H1 (cell line): ENCODE data around the gene ZNF674. TPM values are rescaled to one million over a fixed set of nuclear protein-coding genes. Genes with fewer than 3 reads are reported as not detected.

Experiments used
- CTCF ChIA-PET: fragments of 300-600 bp; sonication (Branson Sonifier 250); formaldehyde crosslinking; loops from one replicate; lab custom pipeline; 2021; ENCODE audit not compliant: partially characterized antibody; lab: Charles Lee
- POLR2A ChIA-PET: fragments of 300-600 bp; sonication (Branson Sonifier 250); formaldehyde crosslinking; loops from one replicate; lab custom pipeline; 2021; ENCODE audit warnings: inconsistent platforms; ENCODE audit not compliant: partially characterized antibody; lab: Charles Lee
- DNase-seq, 2 experiments: peaks; one replicate each; pipeline versions ENCODE4 v3.0.0 to v3.0.0-alpha.2; 2010 to 2022; ENCODE audit warnings: low spot score in 2 of 2, low read depth in 1 of 2, mixed read lengths in 1 of 2
- FAIRE-seq: peaks from 2 replicates; lab custom pipeline; 2011; peaks lifted over from hg19 to GRCh38; lab: Jason Lieb, UNC
- H2AFZ ChIP-seq: 2 replicates; pipeline ENCODE4 v1.8.1; 2012; ENCODE audit warnings: low read length, inconsistent platforms
- H2AK5ac ChIP-seq: 2 replicates; pipeline ENCODE4 v1.6.1; 2013; ENCODE audit warnings: low read depth, low read length
- H2BK120ac ChIP-seq: replicated peaks from 2 replicates; pipeline ENCODE3; 2013; ENCODE audit warnings: low read depth, low read length, inconsistent platforms
- H2BK12ac ChIP-seq: 2 replicates; pipeline ENCODE4 v1.6.1; 2013; ENCODE audit warnings: low read depth, low read length
- H2BK15ac ChIP-seq: 2 replicates; pipeline ENCODE4 v1.6.1; 2013; ENCODE audit warnings: low read length
- H2BK20ac ChIP-seq: 2 replicates; pipeline ENCODE4 v1.6.1; 2013; ENCODE audit warnings: low read length
- H2BK5ac ChIP-seq: 2 replicates; pipeline ENCODE4 v1.6.1; 2013; ENCODE audit warnings: low read depth, low read length
- H3K14ac ChIP-seq: 2 replicates; pipeline ENCODE4 v1.6.1; 2013; ENCODE audit warnings: inconsistent platforms; ENCODE audit not compliant: insufficient read length
- H3K18ac ChIP-seq: 2 replicates; pipeline ENCODE4 v1.6.1; 2013; ENCODE audit warnings: low read length; ENCODE audit errors: extremely low read depth
- H3K23ac ChIP-seq: 2 replicates; pipeline ENCODE4 v1.6.1; 2013; ENCODE audit warnings: inconsistent platforms; ENCODE audit not compliant: insufficient read length
- H3K23me2 ChIP-seq: 2 replicates; pipeline ENCODE4 v1.6.1; 2013; ENCODE audit warnings: low read depth, low read length
- H3K27ac ChIP-seq: 2 replicates; pipeline ENCODE4 v1.6.1; 2011; ENCODE audit warnings: low read depth, low read length, inconsistent platforms
- H3K27me3 ChIP-seq, 4 experiments: replicated peaks in 1 of 4; 1 replicate in 1 of 4; 2 replicates in 3 of 4; pipeline versions ENCODE4 v1.6.1 to v1.8.1; 2011 to 2013; ENCODE audit warnings: low read length in 3 of 4, mild to moderate bottlenecking in 3 of 4, inconsistent platforms in 2 of 4, mixed read lengths in 2 of 4, moderate library complexity in 1 of 4; ENCODE audit not compliant: control insufficient read depth in 3 of 4, insufficient read depth in 3 of 4; ENCODE audit errors: extremely low read depth in 1 of 4
- H3K36me3 ChIP-seq, 4 experiments: 2 replicates each; pipeline versions ENCODE4 v1.6.1 to v1.8.1; 2011 to 2013; ENCODE audit warnings: mild to moderate bottlenecking in 4 of 4, low read length in 3 of 4, moderate library complexity in 2 of 4, control low read depth in 1 of 4, inconsistent platforms in 1 of 4; ENCODE audit not compliant: insufficient read depth in 4 of 4, control insufficient read depth in 2 of 4
- H3K4ac ChIP-seq: replicated peaks from 2 replicates; pipeline ENCODE3; 2013; ENCODE audit warnings: low read length, low read depth, mixed read lengths, inconsistent platforms; ENCODE audit not compliant: insufficient read length
- H3K4me1 ChIP-seq, 4 experiments: replicated peaks in 1 of 4; 1 replicate in 1 of 4; 2 replicates in 3 of 4; pipeline versions ENCODE4 v1.6.1 to v1.8.1; 2011 to 2013; ENCODE audit warnings: low read length in 3 of 4, inconsistent platforms in 2 of 4, mixed read lengths in 1 of 4; ENCODE audit not compliant: insufficient read depth in 4 of 4, control insufficient read depth in 3 of 4
- H3K4me2 ChIP-seq, 2 experiments: 2 replicates each; pipeline versions ENCODE4 v1.6.1 to v1.8.1; 2011 to 2013; ENCODE audit warnings: low read depth in 2 of 2, low read length in 2 of 2, control low read depth in 1 of 2, inconsistent platforms in 1 of 2, mild to moderate bottlenecking in 1 of 2; ENCODE audit not compliant: insufficient read depth in 1 of 2
- H3K4me3 ChIP-seq, 4 experiments: fragments of 200-600, 300-600 bp in 1 of 4; sonication (generic), shearing (Covaris generic), sonication (Bioruptor Twin) in 1 of 4; 2 replicates each; pipeline versions ENCODE4 v1.5.1 to v1.8.1; 2011 to 2016; ENCODE audit warnings: low read length in 4 of 4, low read depth in 3 of 4, control low read depth in 2 of 4, inconsistent platforms in 2 of 4, mild to moderate bottlenecking in 2 of 4, mixed read lengths in 1 of 4, moderate library complexity in 1 of 4; ENCODE audit not compliant: insufficient read depth in 2 of 4; ENCODE audit errors: extremely low read depth in 1 of 4
- H3K56ac ChIP-seq: replicated peaks from 2 replicates; pipeline ENCODE3; 2013; ENCODE audit warnings: low read depth, mild to moderate bottlenecking, mixed read lengths, low read length, inconsistent platforms; ENCODE audit not compliant: insufficient read length
- H3K79me1 ChIP-seq: 2 replicates; pipeline ENCODE4 v1.6.1; 2013; ENCODE audit warnings: low read depth, low read length, control low read depth
- H3K79me2 ChIP-seq, 2 experiments: 2 replicates each; pipeline versions ENCODE4 v1.6.1 to v1.8.1; 2012 to 2013; ENCODE audit warnings: low read length in 2 of 2, mild to moderate bottlenecking in 2 of 2, inconsistent platforms in 1 of 2; ENCODE audit not compliant: insufficient read depth in 2 of 2, control insufficient read depth in 1 of 2
- H3K9ac ChIP-seq, 4 experiments: replicated peaks in 1 of 4; 1 replicate in 1 of 4; 2 replicates in 3 of 4; pipeline versions ENCODE4 v1.6.1 to v1.8.1; 2011 to 2013; ENCODE audit warnings: low read depth in 3 of 4, low read length in 3 of 4, control low read depth in 2 of 4, mild to moderate bottlenecking in 2 of 4, moderate library complexity in 2 of 4, inconsistent platforms in 1 of 4; ENCODE audit errors: extremely low read depth in 1 of 4
- H3K9me3 ChIP-seq, 2 experiments: 2 replicates each; pipeline versions ENCODE4 v1.6.1 to v1.8.1; 2012 to 2013; ENCODE audit warnings: mild to moderate bottlenecking in 2 of 2, moderate library complexity in 2 of 2, control low read depth in 1 of 2, inconsistent platforms in 1 of 2, low read depth in 1 of 2, low read length in 1 of 2, mixed read lengths in 1 of 2; ENCODE audit not compliant: insufficient read depth in 2 of 2
- H4K20me1 ChIP-seq, 2 experiments: replicated peaks in 1 of 2; 2 replicates each; pipeline versions ENCODE3 to v1.8.1; 2011 to 2013; ENCODE audit warnings: inconsistent platforms in 2 of 2, low read length in 2 of 2, mild to moderate bottlenecking in 1 of 2; ENCODE audit not compliant: insufficient read depth in 2 of 2, control insufficient read depth in 1 of 2
- H4K5ac ChIP-seq: 2 replicates; pipeline ENCODE4 v1.6.1; 2013; ENCODE audit warnings: low read length, low read depth, mixed read lengths, inconsistent platforms; ENCODE audit not compliant: insufficient read length
- H4K8ac ChIP-seq: 2 replicates; pipeline ENCODE4 v1.8.0; 2013; ENCODE audit warnings: mild to moderate bottlenecking, moderate library complexity, low read length, inconsistent platforms; ENCODE audit not compliant: insufficient read depth; ENCODE audit errors: extremely low read depth
- H4K91ac ChIP-seq: replicated peaks from 2 replicates; pipeline ENCODE3; 2013; ENCODE audit warnings: low read length, mixed read lengths, inconsistent platforms; ENCODE audit not compliant: insufficient read length
- ATF2 ChIP-seq: IDR thresholded peaks from 2 replicates; pipeline ENCODE4 v1.6.1; 2012; ENCODE audit warnings: low read length, inconsistent platforms
- BRCA1 ChIP-seq: IDR thresholded peaks from 2 replicates; pipeline ENCODE4 v1.6.1; 2012; ENCODE audit warnings: low read depth, low read length, improper control_type of control experiment
- CHD1 ChIP-seq: IDR thresholded peaks from 2 replicates; pipeline ENCODE4 v1.6.1; 2012; ENCODE audit warnings: low read depth, low read length, improper control_type of control experiment
- E2F6 ChIP-seq: IDR thresholded peaks from 2 replicates; pipeline ENCODE4 v1.6.1; 2012; ENCODE audit warnings: inconsistent platforms
- POU5F1 ChIP-seq: IDR thresholded peaks from 2 replicates; pipeline ENCODE4 v1.6.1; 2011; ENCODE audit warnings: low read depth, mild to moderate bottlenecking, low read length, moderate library complexity
- SAP30 ChIP-seq: fragments of 300-600 bp; sonication (generic); IDR thresholded peaks from 2 replicates; pipeline ENCODE4 v1.7.1; 2012; ENCODE audit warnings: low read length, moderate library complexity, mild to moderate bottlenecking, inconsistent platforms; ENCODE audit not compliant: insufficient read depth, insufficient replicate concordance
- TAF1 ChIP-seq: IDR thresholded peaks from 2 replicates; pipeline ENCODE4 v1.6.1; 2011; ENCODE audit warnings: mild to moderate bottlenecking, low read depth, low read length
- WGBS, 2 experiments: shearing (Covaris generic) in 1 of 2; methylation state at CpG; one replicate each; pipeline versions ENCODE4 v1.1.6 to v1.1.7; 2013 to 2015; ENCODE audit warnings: low lambda C conversion rate in 2 of 2, mixed read lengths in 2 of 2, inconsistent platforms in 1 of 2, low coverage in 1 of 2, missing lambda C conversion rate in 1 of 2; ENCODE audit not compliant: insufficient replicate concordance in 2 of 2, insufficient coverage in 1 of 2, insufficient read length in 1 of 2; ENCODE audit errors: extremely low coverage in 1 of 2, missing lambda C conversion rate in 1 of 2; 5-methylcytosine and 5-hydroxymethylcytosine counted together
- polyA plus RNA-seq, 7 experiments: library from polyadenylated mRNA; depleted of rRNA in 3 of 7; stranded (reverse) in 5 of 7; unstranded in 2 of 7; fragments of >200 nt in 5 of 7; fragments of 200-250 nt in 2 of 7; gene quantifications; 1 replicate in 5 of 7; 2 replicates in 1 of 7; 4 replicates in 1 of 7; pipeline versions ENCODE4 v1.2.1 to v1.2.3, GENCODE V29; 2011 to 2013; ENCODE audit warnings: missing spikeins in 2 of 7, mixed read lengths in 2 of 7
- total RNA-seq: library from RNA; stranded (reverse); fragmentation: NEBNext Ultra II Directional; extraction: Animal tissue kit (Norgen Biotek cat#: 25700); gene quantifications from 2 replicates; pipeline ENCODE4 v1.2.1, GENCODE V29; 2021

ZNF674 gene
- total and polyA plus RNA-seq, 2 of the 8 experiments (the other 6 are each of a cell fraction or from before 2014, with no cell fraction given): 2.0 to 7.4 TPM

DNA sequence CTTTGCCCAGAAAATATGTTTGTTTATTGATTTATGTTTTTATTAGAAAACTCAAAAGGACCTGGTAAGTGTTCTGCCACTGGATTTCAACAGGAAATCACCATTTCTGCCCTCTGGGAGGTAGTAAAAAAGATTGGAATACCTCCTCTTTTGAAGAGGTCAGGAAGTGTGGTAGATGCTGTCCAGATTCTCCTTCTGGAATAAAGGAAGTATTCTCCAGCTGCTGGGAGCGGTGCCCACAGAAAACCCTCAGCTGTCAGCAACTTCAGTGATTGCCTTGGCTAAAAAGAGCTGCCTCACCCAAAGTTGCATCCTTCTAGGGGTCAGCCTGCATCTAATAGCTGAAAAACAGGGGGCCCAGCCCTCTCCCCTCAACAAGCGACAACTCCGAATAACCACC is 13.8 kb upstream of the ZNF674 start:
- Histone ChIP-seq H2BK120ac (no peak overlapping the region), H3K4me3 (no peak overlapping the region), H3K9me3 (no peaks in the 10 kb centered on the region), H3K4me1 (no peaks in the 10 kb centered on the region), H3K4ac (no peak overlapping the region), H2BK5ac (no peak overlapping the region), H4K91ac (no peak overlapping the region), H3K9ac (no peak overlapping the region), H4K5ac (no peak overlapping the region), H3K36me3 (no peaks in the 10 kb centered on the region), H3K23ac (no peak overlapping the region), H2AFZ (no peak overlapping the region), H3K79me2 (no peaks in the 10 kb centered on the region), H3K4me2 (no peak overlapping the region), H2BK12ac (no peak overlapping the region), H4K20me1 (no peaks in the 10 kb centered on the region), H3K23me2 (no peaks in the 10 kb centered on the region), H3K14ac (no peak overlapping the region), H4K8ac (no peak overlapping the region), H2AK5ac (no peak overlapping the region), H3K79me1 (no peaks in the 10 kb centered on the region), H3K56ac (no peak overlapping the region), H2BK20ac (no peak overlapping the region), H3K18ac (no peak overlapping the region), H2BK15ac (no peak overlapping the region), H3K27me3 (no peaks in the 10 kb centered on the region), H3K27ac (no peak overlapping the region)
- WGBS, 2 experiments: 95% methylated on average over 3 of the region's 3 CpGs; no CpG with 5 or more reads in 1 of the 2 experiments
- TF ChIP-seq BRCA1 (no peak), TAF1 (no peak), CHD1 (no peak), ATF2 (no peak), E2F6 (no peak), SAP30 (no peak), POU5F1 (no peak)
- FAIRE-seq: no peak
- ChIA-PET CTCF (no interaction called here), POLR2A (no interaction called here)
- DNase-seq: no peak
